SK-N-SH (cell line): ENCODE data around the gene THAP12.
A peak's percentile ranks its signal among the peaks of the same experiment; 100 is the strongest.

Source experiments
- GABPA ChIP-seq: IDR thresholded peaks from 2 replicates; pipeline ENCODE4 v1.4.0; 2012; ENCODE audit warnings: low read depth, mild to moderate bottlenecking
- JUND ChIP-seq: IDR thresholded peaks from 2 replicates; pipeline ENCODE4 v1.4.0; 2012
- NFIC ChIP-seq: IDR thresholded peaks from 2 replicates; pipeline ENCODE4 v1.4.0; 2012; ENCODE audit warnings: borderline replicate concordance
- RXRA ChIP-seq: IDR thresholded peaks from 2 replicates; pipeline ENCODE4 v1.4.0; 2012; ENCODE audit warnings: low read depth, mild to moderate bottlenecking, borderline replicate concordance
- YY1 ChIP-seq: IDR thresholded peaks from 2 replicates; pipeline ENCODE4 v1.4.0; 2012; ENCODE audit warnings: low read depth, mild to moderate bottlenecking
- TF ChIP-seq, protein P1 (sequence below): fragments of 200-600 bp; sonication (generic); IDR thresholded peaks from 2 replicates; pipeline ENCODE4 v1.6.1; 2017; ENCODE audit warnings: antibody characterized with exemption, mild to moderate bottlenecking, moderate library complexity
- TF ChIP-seq, protein P2 (sequence below): IDR thresholded peaks from 2 replicates; pipeline ENCODE4; 2012

DNA sequence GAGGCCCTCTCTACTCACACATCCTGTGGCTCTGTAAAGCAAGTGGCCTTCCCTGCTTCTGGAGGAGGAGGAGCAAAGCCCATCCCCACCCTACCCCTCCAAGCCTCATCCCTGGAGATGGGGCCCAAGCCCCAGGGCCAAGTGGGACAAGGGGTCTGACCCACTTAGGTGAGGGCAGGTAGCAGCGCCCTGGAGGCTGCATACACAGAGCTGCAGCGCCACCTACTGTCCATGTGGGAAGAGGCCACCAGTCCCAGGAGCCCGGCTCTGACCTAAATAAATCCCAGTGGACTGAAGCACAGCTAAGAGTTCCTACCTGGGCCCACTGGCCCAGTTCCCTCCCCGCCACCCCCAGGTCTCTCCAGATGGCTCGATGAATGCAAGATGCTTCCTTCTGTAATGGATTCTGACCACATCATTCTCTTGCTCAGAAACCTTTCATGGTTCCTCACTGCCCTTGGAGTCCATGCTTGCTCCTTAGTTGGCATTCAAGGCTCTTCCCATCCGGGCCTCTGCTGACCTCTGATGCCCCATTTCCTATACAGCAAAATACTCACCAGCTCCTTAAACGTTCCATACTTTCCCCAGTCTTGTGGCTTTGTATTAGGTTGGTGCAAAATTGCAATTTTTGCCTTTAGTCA, 62.1 kb downstream of the THAP12 start:
- TF ChIP-seq, protein P1, sequence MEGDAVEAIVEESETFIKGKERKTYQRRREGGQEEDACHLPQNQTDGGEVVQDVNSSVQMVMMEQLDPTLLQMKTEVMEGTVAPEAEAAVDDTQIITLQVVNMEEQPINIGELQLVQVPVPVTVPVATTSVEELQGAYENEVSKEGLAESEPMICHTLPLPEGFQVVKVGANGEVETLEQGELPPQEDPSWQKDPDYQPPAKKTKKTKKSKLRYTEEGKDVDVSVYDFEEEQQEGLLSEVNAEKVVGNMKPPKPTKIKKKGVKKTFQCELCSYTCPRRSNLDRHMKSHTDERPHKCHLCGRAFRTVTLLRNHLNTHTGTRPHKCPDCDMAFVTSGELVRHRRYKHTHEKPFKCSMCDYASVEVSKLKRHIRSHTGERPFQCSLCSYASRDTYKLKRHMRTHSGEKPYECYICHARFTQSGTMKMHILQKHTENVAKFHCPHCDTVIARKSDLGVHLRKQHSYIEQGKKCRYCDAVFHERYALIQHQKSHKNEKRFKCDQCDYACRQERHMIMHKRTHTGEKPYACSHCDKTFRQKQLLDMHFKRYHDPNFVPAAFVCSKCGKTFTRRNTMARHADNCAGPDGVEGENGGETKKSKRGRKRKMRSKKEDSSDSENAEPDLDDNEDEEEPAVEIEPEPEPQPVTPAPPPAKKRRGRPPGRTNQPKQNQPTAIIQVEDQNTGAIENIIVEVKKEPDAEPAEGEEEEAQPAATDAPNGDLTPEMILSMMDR = peak; percentile 91
- no peak for TF ChIP-seq RXRA
- no peak for TF ChIP-seq JUND
- no peak for TF ChIP-seq YY1
- TF ChIP-seq, protein P2, sequence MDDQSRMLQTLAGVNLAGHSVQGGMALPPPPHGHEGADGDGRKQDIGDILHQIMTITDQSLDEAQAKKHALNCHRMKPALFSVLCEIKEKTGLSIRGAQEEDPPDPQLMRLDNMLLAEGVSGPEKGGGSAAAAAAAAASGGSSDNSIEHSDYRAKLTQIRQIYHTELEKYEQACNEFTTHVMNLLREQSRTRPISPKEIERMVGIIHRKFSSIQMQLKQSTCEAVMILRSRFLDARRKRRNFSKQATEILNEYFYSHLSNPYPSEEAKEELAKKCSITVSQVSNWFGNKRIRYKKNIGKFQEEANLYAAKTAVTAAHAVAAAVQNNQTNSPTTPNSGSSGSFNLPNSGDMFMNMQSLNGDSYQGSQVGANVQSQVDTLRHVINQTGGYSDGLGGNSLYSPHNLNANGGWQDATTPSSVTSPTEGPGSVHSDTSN = no peak
- TF ChIP-seq GABPA = no peak
- TF ChIP-seq NFIC = no peak
